ENCODE data around the gene FBXO45.
A peak's percentile ranks its signal among the peaks of the same experiment; 100 is the strongest.
"Not testable (repeated sequence)": the region's sequence is repeated elsewhere in the genome, so short reads cannot be mapped to it uniquely, and the experiment has no call there.

Gene FBXO45

DNA sequence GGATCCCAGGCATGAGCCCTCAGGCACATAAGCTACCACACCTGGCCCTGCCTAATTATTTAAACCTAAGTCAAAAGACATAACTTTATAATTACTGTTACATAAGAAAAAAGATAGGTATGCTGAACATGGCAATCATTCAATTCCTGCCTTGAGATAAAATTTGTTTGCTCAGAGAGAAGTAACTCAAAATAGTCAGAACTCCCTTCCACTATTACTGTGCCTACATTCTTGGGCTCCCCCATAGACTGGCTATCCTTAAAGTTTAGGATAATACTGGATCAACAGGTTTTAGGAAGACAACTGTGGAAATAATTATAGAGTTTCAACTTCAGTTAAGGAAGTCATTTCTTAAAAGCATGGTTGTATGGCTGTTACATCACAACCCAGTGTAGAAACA is 10.0 kb upstream of the FBXO45 start:
- DNase-seq = no peak

DNA sequence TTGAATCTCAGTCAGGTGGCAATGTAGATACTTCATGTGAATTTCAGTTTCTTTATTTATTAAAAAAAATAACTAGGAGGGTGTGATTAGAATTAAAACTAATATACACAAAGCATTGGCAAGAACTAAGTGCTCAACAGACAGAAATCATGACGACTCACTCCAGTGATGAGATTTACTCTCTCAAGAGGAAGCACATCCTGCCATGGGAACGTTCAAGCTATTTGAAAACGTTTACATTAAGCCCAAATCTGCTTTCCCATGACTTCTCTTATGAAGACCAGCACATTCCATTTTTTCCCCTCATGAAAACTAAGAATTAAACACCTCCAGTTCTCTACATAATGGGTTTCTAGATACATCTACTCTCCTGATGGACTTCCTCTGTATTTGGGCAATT is 8.6 kb upstream of the FBXO45 start:
- DNase-seq = no peak

- no peak for DNase-seq
These were observed 4.7 kb upstream of the FBXO45 start for GRCh38 chr3:196563721-196564225.

GRCh38 chr3:196569003-196569516 is 600 bp downstream of the FBXO45 start:
- no peak for DNase-seq

GRCh38 chr3:196570332-196570731 is 1.9 kb downstream of the FBXO45 start:
- DNase-seq = not testable (repeated sequence)

- DNase-seq = no peak
These were observed 3.9 kb downstream of the FBXO45 start for GRCh38 chr3:196572389-196572788.

DNA sequence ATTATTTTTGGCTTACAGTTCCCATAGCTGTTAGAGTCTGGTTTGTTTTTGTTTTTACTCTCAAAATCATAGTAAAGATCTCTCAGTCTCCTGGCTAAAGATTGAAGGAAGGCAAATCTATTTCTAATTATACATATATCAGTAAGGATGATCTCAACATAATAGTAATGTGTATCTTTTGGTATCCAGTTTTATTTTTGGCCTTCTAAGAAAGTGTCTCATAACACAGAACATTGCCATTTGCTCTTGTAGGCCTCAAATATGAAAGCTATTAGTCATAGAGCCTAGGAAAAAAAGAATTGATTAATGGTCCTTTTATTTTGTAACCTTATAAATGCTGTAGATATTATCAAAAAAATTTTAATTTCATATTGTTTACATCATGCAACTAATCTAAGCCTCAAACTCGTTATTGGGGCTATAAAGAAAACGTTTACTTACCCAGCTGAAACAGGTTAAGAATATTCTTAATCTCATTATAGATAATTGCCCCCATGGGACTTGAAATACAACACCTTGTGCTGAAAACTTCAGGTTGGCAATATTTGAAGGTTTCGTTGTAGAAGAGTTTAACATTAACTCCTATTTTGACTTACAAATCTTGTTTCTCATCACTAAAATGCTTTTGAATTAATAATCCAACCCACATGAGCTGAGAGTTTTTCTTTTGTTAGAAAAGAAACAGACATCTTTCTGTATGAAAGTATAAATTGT is 16.7 kb downstream of the FBXO45 start:
- no peak for DNase-seq

DNA sequence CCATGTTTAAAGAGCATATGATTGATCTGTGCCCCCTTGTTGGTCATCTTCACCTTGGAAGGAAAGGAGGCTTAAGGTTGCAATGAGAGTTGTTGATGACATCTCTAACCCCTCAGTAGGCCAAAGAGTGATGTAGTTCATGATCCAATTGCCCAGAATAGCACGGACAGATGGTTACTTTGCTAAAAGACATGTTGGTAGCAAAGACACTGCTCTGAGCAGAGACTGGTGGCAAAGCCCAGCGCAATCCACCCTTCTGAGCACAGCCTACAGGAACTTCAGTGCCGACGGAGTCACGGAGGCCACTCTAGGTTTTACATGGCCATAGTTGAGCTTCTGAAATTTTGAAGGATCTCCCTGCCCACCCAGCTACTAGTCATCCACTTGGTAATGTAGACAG is 21.8 kb downstream of the FBXO45 start:
- no peak for DNase-seq

DNA sequence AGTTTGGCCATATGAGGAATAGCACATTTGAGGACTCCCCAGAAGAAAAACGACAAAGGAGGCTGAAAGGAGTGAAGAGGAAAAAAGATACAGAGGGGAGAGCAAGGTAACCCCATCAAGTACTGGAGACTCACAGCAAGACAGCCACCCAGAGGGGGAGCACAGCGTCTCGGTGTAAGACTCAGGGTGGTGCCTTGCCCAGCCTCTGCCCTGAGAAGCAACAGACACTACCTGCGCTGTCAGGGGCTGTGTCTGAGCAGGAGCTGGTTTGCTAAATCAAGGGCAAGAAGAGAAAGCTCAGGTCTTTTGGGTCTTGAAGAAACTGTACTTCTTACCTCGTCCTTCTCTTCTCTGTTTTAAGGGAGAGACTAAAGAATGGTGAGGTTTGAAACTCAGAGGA is 27.9 kb downstream of the FBXO45 start:
- DNase-seq = no peak

DNA sequence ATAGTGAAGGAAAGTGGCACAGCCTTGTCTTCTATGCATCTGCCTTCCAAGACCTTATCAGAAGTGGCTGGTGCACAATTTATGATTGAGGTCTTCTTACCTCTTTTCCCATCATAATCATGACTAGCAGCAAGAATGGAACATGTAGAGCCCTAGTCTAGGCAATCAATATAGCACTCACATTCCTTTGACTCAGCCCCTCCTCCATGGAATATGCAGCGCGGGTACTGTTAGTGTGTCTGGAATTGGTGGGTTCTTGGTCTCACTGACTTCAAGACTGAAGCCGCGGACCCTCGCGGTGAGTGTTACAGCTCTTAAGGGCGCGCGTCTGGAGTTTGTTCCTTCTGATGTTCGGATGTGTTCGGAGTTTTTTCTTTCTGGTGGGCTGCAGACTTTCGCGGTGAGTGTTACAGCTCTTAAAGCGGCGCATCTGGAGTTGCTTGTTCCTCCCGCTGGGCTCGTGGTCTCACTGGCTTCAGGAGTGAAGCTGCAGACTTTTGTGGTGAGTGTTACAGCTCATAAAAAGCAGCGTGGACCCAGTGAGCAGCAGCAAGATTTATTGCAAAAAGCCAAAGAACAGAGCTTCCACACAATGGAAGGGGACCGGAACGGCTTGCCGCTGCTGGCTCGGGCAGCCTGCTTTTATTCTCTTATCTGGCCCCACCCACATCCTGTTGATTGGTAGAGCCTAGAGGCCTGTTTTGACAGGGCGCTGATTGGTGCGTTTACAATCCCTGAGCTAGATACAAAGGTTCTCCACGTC is 29.7 kb downstream of the FBXO45 start:
- not testable (repeated sequence) for DNase-seq

GRCh38 chr3:196599734-196600128 is 31.3 kb downstream of the FBXO45 start:
- no peak for DNase-seq

GRCh38 chr3:196600359-196600758 is 31.9 kb downstream of the FBXO45 start:
- no peak for DNase-seq

GRCh38 chr3:196602673-196603072 is 34.2 kb downstream of the FBXO45 start:
- no peak for DNase-seq

DNA sequence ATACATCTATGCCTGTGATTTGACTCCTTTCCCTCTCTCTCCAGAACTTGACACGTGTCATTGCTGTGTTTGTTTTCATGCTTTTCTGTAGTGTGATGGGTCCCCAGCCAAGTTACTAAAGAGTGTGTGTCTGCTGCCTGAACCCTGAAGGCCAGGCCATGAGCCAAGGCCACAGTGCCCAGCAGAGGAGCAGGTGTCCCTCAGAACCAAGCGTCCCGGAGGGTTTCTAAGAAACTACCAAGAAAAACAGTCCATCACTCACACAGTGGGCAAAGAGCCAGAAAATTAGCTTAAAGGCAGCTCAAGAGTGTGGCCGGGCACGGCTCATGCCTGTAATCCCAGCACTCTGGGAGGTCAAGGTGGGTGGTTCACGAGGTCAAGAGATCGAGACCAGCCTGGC is 35.2 kb downstream of the FBXO45 start:
- DNase-seq = peak; percentile 26

GRCh38 chr3:196604548-196604947 is 36.1 kb downstream of the FBXO45 start:
- DNase-seq = no peak

DNA sequence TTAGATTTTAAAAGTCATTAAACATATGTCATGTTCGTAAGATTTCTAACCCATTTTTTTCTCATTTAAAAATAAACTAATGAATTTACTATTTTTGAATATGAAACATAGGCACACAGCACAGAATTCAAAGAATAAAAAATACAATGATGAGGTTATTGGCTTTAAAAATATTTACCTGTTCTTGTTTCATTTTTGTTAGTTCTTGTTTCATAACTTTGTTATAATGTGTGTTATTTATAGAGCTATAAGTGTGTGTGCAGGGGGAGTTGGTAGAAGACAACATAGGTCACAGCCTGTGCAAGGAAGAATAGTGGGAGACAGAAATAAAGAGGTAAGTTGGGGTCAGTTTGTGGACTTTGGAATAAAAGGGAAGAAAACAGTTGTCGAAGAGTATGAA is 40.2 kb downstream of the FBXO45 start:
- DNase-seq = no peak

DNA sequence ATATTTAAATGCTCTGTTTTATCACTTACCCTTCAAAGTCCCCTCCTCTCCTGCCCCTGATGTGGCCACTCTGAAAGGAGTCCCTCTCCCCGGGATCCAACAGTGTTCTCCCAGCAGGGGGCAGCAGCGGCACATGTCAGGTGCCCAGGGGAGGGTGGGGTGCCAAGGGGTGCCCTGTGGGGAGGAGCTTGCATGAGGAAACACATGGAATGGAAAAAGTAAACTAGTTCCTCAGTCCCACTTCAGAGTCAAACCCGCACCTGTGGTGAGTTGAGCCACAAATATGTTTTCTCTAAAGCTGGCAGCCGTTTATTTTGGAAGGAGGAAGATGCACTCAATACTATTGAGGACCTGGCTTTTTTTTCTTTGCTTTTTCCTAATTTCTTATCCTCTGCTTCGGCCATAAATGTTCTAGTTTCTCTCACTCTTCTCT is 40.9 kb downstream of the FBXO45 start:
- peak; percentile 85 for DNase-seq

DNA sequence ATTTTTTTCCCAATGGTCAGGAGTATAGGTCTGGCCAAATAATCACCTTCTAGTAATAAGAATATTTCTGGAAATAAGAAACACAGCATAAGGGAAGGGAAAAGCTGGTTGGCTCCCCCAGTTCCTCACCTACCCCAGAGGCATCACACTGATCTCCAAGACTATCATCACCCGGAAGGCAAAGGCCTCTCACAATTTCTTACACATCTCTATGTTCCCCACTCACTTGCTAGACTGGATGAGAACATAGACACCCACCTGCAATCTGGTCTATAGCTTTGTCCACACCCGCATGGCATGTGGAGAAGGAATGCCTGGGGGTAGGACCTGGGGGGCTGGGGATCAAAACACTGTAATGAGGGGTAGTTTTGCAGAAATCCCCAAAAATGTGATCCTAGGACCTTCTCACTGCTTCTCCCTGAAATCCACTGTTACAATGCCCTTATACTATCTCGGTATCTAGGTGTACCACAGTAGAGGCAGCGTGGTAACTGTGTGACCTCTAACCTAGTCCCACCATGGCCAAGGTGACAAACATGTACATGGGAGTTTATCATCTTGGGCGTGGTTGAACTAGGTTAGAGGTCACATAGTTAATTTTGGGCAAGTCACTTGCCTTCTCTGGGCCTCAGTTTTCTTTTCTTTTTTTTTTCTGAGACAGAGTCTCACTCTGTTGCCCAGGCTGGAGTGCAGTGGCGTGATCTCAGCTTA is 41.5 kb downstream of the FBXO45 start:
- DNase-seq = no peak

GRCh38 chr3:196611761-196612483 is 43.5 kb downstream of the FBXO45 start:
- no peak for DNase-seq

- DNase-seq = not testable (repeated sequence)
These were observed 46.8 kb downstream of the FBXO45 start for GRCh38 chr3:196615234-196615633.

GRCh38 chr3:196617256-196617655 is 48.8 kb downstream of the FBXO45 start:
- no peak for DNase-seq

GRCh38 chr3:196619223-196619622 is 50.8 kb downstream of the FBXO45 start:
- no peak for DNase-seq

GRCh38 chr3:196619627-196620026 is 51.2 kb downstream of the FBXO45 start:
- not testable (repeated sequence) for DNase-seq

All from NCI-H2029 (cell line).